HepG2 (cell line): Measurements from ENCODE around the gene TMEM53. TPM values are rescaled to one million over a fixed set of nuclear protein-coding genes. Genes with fewer than 3 reads are reported as not detected.

Experiments used
- ATAC-seq: fragments of 200-7000 bp; cut with Tn5 transposase; 3 replicates; pipeline ENCODE4 v1.9.1; 2020; ENCODE audit warnings: mild to moderate bottlenecking, moderate library complexity
- BruUV-seq: library from RNA; stranded (reverse); fragments of 400-500 nt; replicated peaks from 2 replicates; lab custom pipeline; 2021; lab: Mats Ljungman, UMichigan
- CTCF ChIA-PET: fragments of 300-600 bp; formaldehyde crosslinking; extraction: SDS; loops from one replicate; lab custom pipeline; 2021; ENCODE audit warnings: low total read pairs, inconsistent platforms, low intra/inter-chr PET ratio; lab: Yijun Ruan, JAX
- POLR2A ChIA-PET: fragments of 350-600 bp; sonication (Branson Sonifier 250); formaldehyde crosslinking; loops from one replicate; lab custom pipeline; 2020; ENCODE audit warnings: antibody characterized with exemption, inconsistent platforms; lab: Yijun Ruan, JAX
- DNase-seq: peaks from one replicate; pipeline ENCODE4 v3.0.0-alpha.2; 2015; ENCODE audit warnings: low spot score
- FAIRE-seq: peaks from 3 replicates; lab custom pipeline; 2011; peaks lifted over from hg19 to GRCh38; lab: Jason Lieb, UNC
- H2AFZ ChIP-seq: one replicate; pipeline ENCODE4 v1.6.1; 2011; ENCODE audit warnings: low read length, inconsistent platforms
- H3K27ac ChIP-seq: fragments of 300-600 bp; 3 replicates; pipeline ENCODE4 v1.8.0; 2011; ENCODE audit warnings: mixed run types, mild to moderate bottlenecking, mixed read lengths, low read length, inconsistent platforms; ENCODE audit not compliant: insufficient read depth; ENCODE audit errors: extremely low read length
- H3K27me3 ChIP-seq, 2 experiments: fragments of 200-600 bp in 1 of 2; 2 replicates in 1 of 2; 3 replicates in 1 of 2; pipeline versions ENCODE4 v1.6.0 to v1.8.0; 2011; ENCODE audit warnings: low read length in 2 of 2, mild to moderate bottlenecking in 2 of 2, moderate library complexity in 2 of 2, inconsistent platforms in 1 of 2; ENCODE audit not compliant: insufficient read depth in 2 of 2, control insufficient read depth in 1 of 2
- H3K36me3 ChIP-seq, 2 experiments: fragments of 200-600 bp in 1 of 2; replicated peaks in 1 of 2; 2 replicates in 1 of 2; 3 replicates in 1 of 2; pipeline versions ENCODE4 v1.5.1 to v1.8.0; 2011; ENCODE audit warnings: low read length in 2 of 2, inconsistent platforms in 1 of 2; ENCODE audit not compliant: insufficient read depth in 2 of 2, control insufficient read depth in 1 of 2
- H3K4me1 ChIP-seq: 2 replicates; pipeline ENCODE4 v1.5.1; 2012; ENCODE audit warnings: low read length, inconsistent platforms; ENCODE audit not compliant: insufficient read depth
- H3K4me2 ChIP-seq: 2 replicates; pipeline ENCODE4 v1.6.0; 2011; ENCODE audit warnings: low read depth, low read length, inconsistent platforms
- H3K4me3 ChIP-seq, 3 experiments: fragments of 200-600 bp in 1 of 3; sonication (generic), shearing (Covaris generic) in 1 of 3; replicated peaks in 1 of 3; 2 replicates each; pipeline ENCODE4 v1.5.1; 2011 to 2016; ENCODE audit warnings: low read length in 3 of 3, inconsistent platforms in 2 of 3, low read depth in 2 of 3, mild to moderate bottlenecking in 2 of 3, control low read depth in 1 of 3, mixed read lengths in 1 of 3; ENCODE audit not compliant: insufficient read depth in 1 of 3
- H3K79me2 ChIP-seq: one replicate; pipeline ENCODE4 v1.6.1; 2011; ENCODE audit warnings: low read length, inconsistent platforms; ENCODE audit not compliant: insufficient read depth
- H3K9ac ChIP-seq: 2 replicates; pipeline ENCODE4 v1.6.0; 2011; ENCODE audit warnings: mild to moderate bottlenecking, low read depth, low read length, inconsistent platforms; ENCODE audit not compliant: insufficient read depth
- H3K9me3 ChIP-seq: 2 replicates; pipeline ENCODE4 v1.5.1; 2012; ENCODE audit warnings: mild to moderate bottlenecking, low read length
- H4K20me1 ChIP-seq: 2 replicates; pipeline ENCODE4 v1.6.0; 2011; ENCODE audit warnings: inconsistent platforms, mild to moderate bottlenecking, low read length, moderate library complexity; ENCODE audit not compliant: insufficient read depth
- HOXA9 ChIP-seq: sonication (generic); formaldehyde crosslinking; IDR thresholded peaks from 2 replicates; pipeline ENCODE4 v1.8.1; 2022; ENCODE audit warnings: missing genetic modification reagents, mild to moderate bottlenecking, moderate library complexity, borderline replicate concordance
- MAFK ChIP-seq, 2 experiments: IDR thresholded peaks in 1 of 2; conservative IDR thresholded peaks in 1 of 2; 2 replicates each; pipeline ENCODE4 v1.6.1; 2011; ENCODE audit warnings: improper control_type of control experiment in 2 of 2, low read length in 2 of 2
- NFAT5 ChIP-seq: sonication (generic); formaldehyde crosslinking; IDR thresholded peaks from 2 replicates; pipeline ENCODE4 v1.4.0; 2020; ENCODE audit warnings: missing genetic modification reagents
- PRDM15 ChIP-seq: sonication (generic); formaldehyde crosslinking; IDR thresholded peaks from 2 replicates; pipeline ENCODE4 v1.4.0; 2020; ENCODE audit warnings: missing genetic modification reagents
- RAD21 ChIP-seq: fragments of 450-650 bp; formaldehyde crosslinking; IDR thresholded peaks from 2 replicates; pipeline ENCODE4 v1.5.0; 2020; ENCODE audit warnings: mild to moderate bottlenecking
- SNRNP70 ChIP-seq: fragments of 200-400 bp; formaldehyde crosslinking; IDR thresholded peaks from 2 replicates; pipeline ENCODE4 v1.6.1; 2017; ENCODE audit warnings: mild to moderate bottlenecking, low read depth, low read length, moderate library complexity
- SPEN ChIP-seq: sonication (generic); formaldehyde crosslinking; IDR thresholded peaks from 2 replicates; pipeline ENCODE4 v1.5.1; 2020; ENCODE audit warnings: low read depth, mild to moderate bottlenecking, missing genetic modification reagents
- ZNF430 ChIP-seq: sonication (generic); formaldehyde crosslinking; IDR thresholded peaks from 2 replicates; pipeline ENCODE4 v1.9.0; 2021; ENCODE audit warnings: mild to moderate bottlenecking, missing genetic modification reagents
- ZNF510 ChIP-seq: sonication (generic); formaldehyde crosslinking; IDR thresholded peaks from 2 replicates; pipeline ENCODE4 v1.4.0; 2020; ENCODE audit warnings: low read depth, mild to moderate bottlenecking, missing genetic modification reagents
- ZNF546 ChIP-seq: sonication (generic); formaldehyde crosslinking; conservative IDR thresholded peaks from 2 replicates; pipeline ENCODE4 v1.8.1; 2023; ENCODE audit warnings: mild to moderate bottlenecking, missing genetic modification reagents
- ZNF670 ChIP-seq: sonication (generic); formaldehyde crosslinking; IDR thresholded peaks from 2 replicates; pipeline ENCODE4 v1.8.0; 2022; ENCODE audit warnings: mild to moderate bottlenecking, missing genetic modification reagents, borderline replicate concordance
- ZNF749 ChIP-seq: sonication (generic); formaldehyde crosslinking; IDR thresholded peaks from 2 replicates; pipeline ENCODE4 v1.8.0; 2022; ENCODE audit warnings: mild to moderate bottlenecking, missing genetic modification reagents, moderate library complexity, borderline replicate concordance
- WGBS: methylation state at CpG from one replicate; pipeline ENCODE4 v1.1.6; 2017; ENCODE audit warnings: low lambda C conversion rate; 5-methylcytosine and 5-hydroxymethylcytosine counted together
- in situ Hi-C: cut with HindIII; loops from 2 replicates; pipeline ENCODE4 v1.10.0; 2017; ENCODE audit warnings: low pct_unique_long_range_greater_than_20kb; ENCODE audit not compliant: extremely low pct_ligation_motif_present
- intact Hi-C: fragments of 100-400 bp; cut with micrococcal nuclease; formaldehyde crosslinking; loops from one replicate; pipeline ENCODE4 v1.10.0; 2022; ENCODE audit not compliant: unreplicated experiment
- polyA plus RNA-seq, 8 experiments: library from polyadenylated mRNA; depleted of rRNA in 3 of 8; stranded (reverse) in 7 of 8; unstranded in 1 of 8; fragments of >200 nt; fragmentation: Illumina TruSeq in 4 of 8; extraction: Trizol in 4 of 8; gene quantifications; 2 replicates each; pipeline versions ENCODE4 v1.2.1 to v1.2.3, GENCODE V29; 2011 to 2016; ENCODE audit warnings: low read depth in 4 of 8, missing spikeins in 1 of 8, mixed read lengths in 1 of 8; ENCODE audit not compliant: insufficient read depth in 1 of 8
- total RNA-seq, 5 experiments: library from RNA; depleted of rRNA; stranded (reverse); fragments of >200 nt; fragmentation: Illumina TruSeq; extraction: Trizol; gene quantifications; 2 replicates each; pipeline ENCODE4 v1.2.3, GENCODE V29; 2016; ENCODE audit warnings: low read depth in 1 of 5

TMEM53 gene
- total and polyA plus RNA-seq, 2 of the 13 experiments (the other 11 are each of a cell fraction or from before 2014, with no cell fraction given), result 12.6 to 20.2 TPM

- in situ Hi-C loops, result no loop called here
- 71% methylated on average over 22 of the region's 28 CpGs for WGBS
- DNase-seq (no peak), ATAC-seq (no peak), FAIRE-seq (no peak)
- Histone ChIP-seq H3K36me3 (no peaks in the 10 kb centered on the region), H3K9ac (no peak overlapping the region), H3K27ac (no peak overlapping the region), H3K4me2 (no peak overlapping the region), H3K4me1 (peaks cover 55% of the 10 kb centered on the region), H3K27me3 (no peaks in the 10 kb centered on the region), H2AFZ (no peak overlapping the region), H3K4me3 (no peak overlapping the region), H4K20me1 (no peaks in the 10 kb centered on the region), H3K9me3 (no peaks in the 10 kb centered on the region), H3K79me2 (no peaks in the 10 kb centered on the region)
- ChIA-PET POLR2A (interaction anchor here (4.9 kb wide), 1 partner anchor 9 kb away, joined by 241 read pairs; the partner anchor contains the start of gene RNU5D-1), CTCF (no interaction called here)
- intact Hi-C loops, result no loop called here
- no TSS peak for BruUV-seq
- no peak for TF ChIP-seq MAFK (conservative IDR thresholded peaks at IDR 0.05 in 1 of 2, IDR thresholded peaks at IDR 0.05 in 1 of 2; ENCODE audit: low read length in 2 of 2)
- no peak for TF ChIP-seq ZNF546 (CRISPR knock-in tag)
- no peak for TF ChIP-seq ZNF749
- TF ChIP-seq ZNF670 (CRISPR knock-in tag), result no peak
- TF ChIP-seq PRDM15 (CRISPR knock-in tag), result no peak
- TF ChIP-seq HOXA9, result no peak
- TF ChIP-seq SPEN (CRISPR knock-in tag), result no peak
- TF ChIP-seq RAD21, result no peak
- TF ChIP-seq SNRNP70, result no peak
- no peak for TF ChIP-seq ZNF510 (CRISPR knock-in tag)
- no peak for TF ChIP-seq ZNF430 (CRISPR knock-in tag)
- TF ChIP-seq NFAT5 (CRISPR knock-in tag), result no peak
These were observed 49.4 kb upstream of the TMEM53 start for GRCh38 chr1:44723496-44724295.
